Right lobe of liver (tissue), 6 donors: ENCODE data around the gene RC3H1. TPM values are rescaled to one million over a fixed set of nuclear protein-coding genes. Genes with fewer than 3 reads are reported as not detected.

Experiments used
- ATAC-seq, 4 donors: fragments of 200-7000 bp; cut with Tn5 transposase; one replicate each; pipeline ENCODE4 v1.9.1; 2020; ENCODE audit warnings: mild to moderate bottlenecking in 4 of 4, moderate library complexity in 4 of 4
- DNase-seq, 3 donors: peaks; one replicate each; pipeline ENCODE4 v3.0.0-alpha.2; 2020
- H3K27ac ChIP-seq, 3 donors: fragments of 200-600 bp; one replicate each; pipeline ENCODE4 v1.8.0; 2022
- H3K27me3 ChIP-seq, 2 donors: fragments of 200-600 bp; one replicate each; pipeline ENCODE4 v1.8.0; 2022
- H3K36me3 ChIP-seq, 4 donors: fragments of 200-600 bp; sonication (generic) in 1 of 4; one replicate each; pipeline versions ENCODE4 v1.5.1 to v1.8.0; 2017 to 2022; ENCODE audit warnings: control low read depth in 1 of 4
- H3K4me1 ChIP-seq, 4 donors: fragments of 200-600 bp; sonication (generic) in 1 of 4; one replicate each; pipeline versions ENCODE4 v1.5.1 to v1.8.0; 2017 to 2022; ENCODE audit warnings: control low read depth in 1 of 4
- H3K4me3 ChIP-seq, 3 donors: fragments of 200-600 bp; one replicate each; pipeline ENCODE4 v1.8.0; 2022
- H3K9me3 ChIP-seq, 4 donors: fragments of 200-600 bp; sonication (generic) in 1 of 4; one replicate each; pipeline versions ENCODE4 v1.5.1 to v1.8.0; 2017 to 2022; ENCODE audit warnings: control low read depth in 1 of 4
- POLR2A ChIP-seq: fragments of 450-650 bp; IDR thresholded peaks from one replicate; pipeline ENCODE4 v1.6.1; 2017; ENCODE audit warnings: antibody characterized with exemption, mild to moderate bottlenecking
- WGBS: methylation state at CpG from one replicate; pipeline ENCODE4 v1.1.6; 2018; ENCODE audit warnings: low coverage, low lambda C conversion rate; ENCODE audit not compliant: insufficient coverage; ENCODE audit errors: missing lambda C conversion rate; 5-methylcytosine and 5-hydroxymethylcytosine counted together
- intact Hi-C, 2 donors: fragments of 100-400 bp; cut with DNase I; formaldehyde crosslinking; loops; one replicate each; pipeline versions ENCODE4 v1.11.2 to v1.14.1; 2022
- total RNA-seq, 6 experiments: library from RNA; depleted of rRNA in 2 of 6; stranded (reverse); fragments of >200 nt in 2 of 6; fragmentation: NEBNext Ultra II Directional in 3 of 6; extraction: Animal tissue kit (Norgen Biotek cat#: 25700) in 3 of 6; gene quantifications; one replicate each; pipeline versions ENCODE4 v1.1.0 to v1.2.4, GENCODE V29; 2016 to 2023
- TF ChIP-seq, protein P1 (sequence below), 4 donors: fragments of 200-600 bp in 3 of 4; fragments of 450-650 bp in 1 of 4; IDR thresholded peaks; one replicate each; pipeline versions ENCODE4 v1.5.1 to v1.8.0; 2016 to 2022; ENCODE audit warnings: antibody characterized with exemption in 4 of 4, mild to moderate bottlenecking in 2 of 4
- donor health status: DM: no; HTN: yes; CAD: no.
- donor health status: DM: no; HTN: no; CAD: no.
- donor health status: DM: no; HTN: no; CAD: no.
- donor health status: DM: no; HTN: yes; CAD: no.
- donor health status: DM: no; HTN: yes; CAD: no.

Gene RC3H1
- total RNA-seq, 6 experiments from 2014 or later, result 15.7 to 22.2 (median 17.7) TPM

DNA sequence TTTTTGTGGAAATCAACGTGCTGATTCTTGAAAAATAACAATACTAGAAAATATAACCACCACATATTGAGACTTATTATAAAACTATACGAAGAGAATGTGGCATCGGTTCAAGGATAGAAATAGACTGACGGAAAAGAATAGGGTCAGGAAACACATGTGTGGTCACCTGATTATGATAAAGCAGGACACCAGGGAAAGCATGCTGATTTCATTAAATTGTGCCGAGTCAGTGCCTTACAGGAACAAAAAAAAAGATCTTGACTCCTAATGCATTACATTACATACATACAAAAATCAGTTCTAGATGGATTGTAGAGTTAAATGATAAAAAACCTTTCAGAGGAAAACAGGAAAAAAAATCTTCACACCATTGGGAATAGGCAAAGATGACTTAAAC is 61.5 kb downstream of the RC3H1 start:
- ATAC-seq, result peak in 2 of 4 donors; percentile 22 to 28
- H3K4me3 ChIP-seq, result no peak overlapping the region
- no peaks in the 10 kb centered on the region for H3K9me3 ChIP-seq
- intact Hi-C loops, result no loop called here
- TF ChIP-seq, protein P1, sequence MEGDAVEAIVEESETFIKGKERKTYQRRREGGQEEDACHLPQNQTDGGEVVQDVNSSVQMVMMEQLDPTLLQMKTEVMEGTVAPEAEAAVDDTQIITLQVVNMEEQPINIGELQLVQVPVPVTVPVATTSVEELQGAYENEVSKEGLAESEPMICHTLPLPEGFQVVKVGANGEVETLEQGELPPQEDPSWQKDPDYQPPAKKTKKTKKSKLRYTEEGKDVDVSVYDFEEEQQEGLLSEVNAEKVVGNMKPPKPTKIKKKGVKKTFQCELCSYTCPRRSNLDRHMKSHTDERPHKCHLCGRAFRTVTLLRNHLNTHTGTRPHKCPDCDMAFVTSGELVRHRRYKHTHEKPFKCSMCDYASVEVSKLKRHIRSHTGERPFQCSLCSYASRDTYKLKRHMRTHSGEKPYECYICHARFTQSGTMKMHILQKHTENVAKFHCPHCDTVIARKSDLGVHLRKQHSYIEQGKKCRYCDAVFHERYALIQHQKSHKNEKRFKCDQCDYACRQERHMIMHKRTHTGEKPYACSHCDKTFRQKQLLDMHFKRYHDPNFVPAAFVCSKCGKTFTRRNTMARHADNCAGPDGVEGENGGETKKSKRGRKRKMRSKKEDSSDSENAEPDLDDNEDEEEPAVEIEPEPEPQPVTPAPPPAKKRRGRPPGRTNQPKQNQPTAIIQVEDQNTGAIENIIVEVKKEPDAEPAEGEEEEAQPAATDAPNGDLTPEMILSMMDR (IDR thresholded peaks at IDR 0.05), result no peak
- TF ChIP-seq POLR2A, result no peak
- WGBS, result 63% methylated on average over 5 of the region's 5 CpGs
- H3K27ac ChIP-seq, result no peak overlapping the region
- H3K4me1 ChIP-seq, result no peaks in the 10 kb centered on the region
- H3K36me3 ChIP-seq, result peaks cover 8 to 90% (median 35%) of the 10 kb centered on the region in 4 donors
- DNase-seq, result no peak
- H3K27me3 ChIP-seq, result no peaks in the 10 kb centered on the region

GRCh38 chr1:173954179-173954578 is 68.0 kb downstream of the RC3H1 start:
- intact Hi-C loops, result no loop called here
- Histone ChIP-seq H3K27me3 (no peaks in the 10 kb centered on the region), H3K4me1 (no peaks in the 10 kb centered on the region), H3K9me3 (no peaks in the 10 kb centered on the region), H3K36me3 (peaks cover 0 to 79% (median 6%) of the 10 kb centered on the region in 4 donors), H3K27ac (no peak overlapping the region), H3K4me3 (no peak overlapping the region)
- ATAC-seq (no peak), DNase-seq (no peak)
- TF ChIP-seq POLR2A, result no peak
- TF ChIP-seq, protein P1 (IDR thresholded peaks at IDR 0.05), result no peak

DNA sequence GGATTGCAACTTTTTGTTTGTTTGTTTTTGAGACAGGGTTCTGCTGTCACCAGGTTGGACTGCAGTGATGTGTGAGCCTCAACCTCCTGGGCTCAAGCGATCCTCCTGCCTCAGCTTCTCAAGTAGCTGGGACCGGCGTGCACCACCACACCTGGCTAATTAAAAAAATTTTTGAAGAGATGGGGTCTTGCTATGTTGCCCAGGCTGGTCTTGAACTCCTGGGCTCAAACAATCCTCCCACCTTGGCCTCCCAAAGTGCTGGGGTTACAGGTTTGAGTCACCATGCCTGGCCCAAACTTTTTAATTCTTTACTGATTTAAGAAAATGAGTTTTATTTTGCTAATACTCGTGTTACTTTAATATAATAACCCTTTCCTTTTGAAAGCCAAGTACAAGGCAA is 73.6 kb downstream of the RC3H1 start:
- no peak overlapping the region for H3K27ac ChIP-seq
- peaks cover 0 to 78% (median 21%) of the 10 kb centered on the region in 4 donors for H3K36me3 ChIP-seq
- no peak for DNase-seq
- WGBS, result 95% methylated on average over 4 of the region's 4 CpGs
- H3K27me3 ChIP-seq, result no peaks in the 10 kb centered on the region
- H3K4me1 ChIP-seq, result no peaks in the 10 kb centered on the region
- TF ChIP-seq, protein P1 (IDR thresholded peaks at IDR 0.05), result no peak
- TF ChIP-seq POLR2A, result no peak
- no peaks in the 10 kb centered on the region for H3K9me3 ChIP-seq
- H3K4me3 ChIP-seq, result no peak overlapping the region
- intact Hi-C loops, result no loop called here
- ATAC-seq, result no peak

GRCh38 chr1:173946380-173946921 is 75.7 kb downstream of the RC3H1 start:
- intact Hi-C loops, result no loop called here
- Histone ChIP-seq H3K4me3 (no peak overlapping the region), H3K9me3 (no peaks in the 10 kb centered on the region), H3K27me3 (no peaks in the 10 kb centered on the region), H3K27ac (no peak overlapping the region), H3K36me3 (peaks cover 0 to 80% (median 19%) of the 10 kb centered on the region in 4 donors), H3K4me1 (no peaks in the 10 kb centered on the region)
- WGBS, result 84% methylated on average over 4 of the region's 4 CpGs
- TF ChIP-seq, protein P1 (IDR thresholded peaks at IDR 0.05), result no peak
- TF ChIP-seq POLR2A, result no peak
- DNase-seq (no peak), ATAC-seq (no peak)

DNA sequence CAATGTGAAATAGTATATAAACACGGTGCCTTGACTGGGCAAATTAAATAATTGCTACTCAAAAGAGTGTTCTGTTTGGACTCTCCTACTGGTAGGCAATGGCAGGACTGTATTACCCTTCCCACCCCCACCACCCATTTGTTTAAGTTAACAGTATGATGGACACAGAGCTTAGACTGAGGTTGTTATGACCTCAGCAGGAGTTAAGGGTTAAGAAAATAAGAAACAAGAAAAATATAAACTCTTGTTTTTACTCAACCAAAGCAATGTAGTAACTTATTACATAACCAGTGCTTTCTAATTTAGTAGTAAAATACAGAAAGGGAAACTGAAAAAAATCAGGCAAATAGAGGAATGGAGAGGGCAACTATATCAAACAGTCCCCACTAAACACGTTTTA is 85.1 kb downstream of the RC3H1 start:
- H3K27me3 ChIP-seq, result no peaks in the 10 kb centered on the region
- H3K4me3 ChIP-seq, result no peak overlapping the region
- no peaks in the 10 kb centered on the region for H3K9me3 ChIP-seq
- intact Hi-C loops, result no loop called here
- TF ChIP-seq POLR2A, result no peak
- TF ChIP-seq, protein P1 (IDR thresholded peaks at IDR 0.05), result no peak
- 60% methylated on average over 2 of the region's 2 CpGs for WGBS
- H3K27ac ChIP-seq, result no peak overlapping the region
- ATAC-seq (no peak), DNase-seq (no peak)
- H3K36me3 ChIP-seq, result peaks cover 3 to 42% (median 17%) of the 10 kb centered on the region in 4 donors
- peaks cover 0 to 29% (median 8%) of the 10 kb centered on the region in 4 donors for H3K4me1 ChIP-seq
